Erythroblast (primary cell): ENCODE results near the gene STRBP.

Experiments
- GATA1 ChIP-seq: IDR thresholded peaks from 2 replicates; pipeline ENCODE4 v1.6.1; 2011; ENCODE audit warnings: low read depth, mild to moderate bottlenecking, control low read depth, low read length, moderate library complexity
- POLR2A ChIP-seq: IDR thresholded peaks from 2 replicates; pipeline ENCODE4 v1.6.1; 2011; ENCODE audit warnings: mild to moderate bottlenecking, low read length

DNA sequence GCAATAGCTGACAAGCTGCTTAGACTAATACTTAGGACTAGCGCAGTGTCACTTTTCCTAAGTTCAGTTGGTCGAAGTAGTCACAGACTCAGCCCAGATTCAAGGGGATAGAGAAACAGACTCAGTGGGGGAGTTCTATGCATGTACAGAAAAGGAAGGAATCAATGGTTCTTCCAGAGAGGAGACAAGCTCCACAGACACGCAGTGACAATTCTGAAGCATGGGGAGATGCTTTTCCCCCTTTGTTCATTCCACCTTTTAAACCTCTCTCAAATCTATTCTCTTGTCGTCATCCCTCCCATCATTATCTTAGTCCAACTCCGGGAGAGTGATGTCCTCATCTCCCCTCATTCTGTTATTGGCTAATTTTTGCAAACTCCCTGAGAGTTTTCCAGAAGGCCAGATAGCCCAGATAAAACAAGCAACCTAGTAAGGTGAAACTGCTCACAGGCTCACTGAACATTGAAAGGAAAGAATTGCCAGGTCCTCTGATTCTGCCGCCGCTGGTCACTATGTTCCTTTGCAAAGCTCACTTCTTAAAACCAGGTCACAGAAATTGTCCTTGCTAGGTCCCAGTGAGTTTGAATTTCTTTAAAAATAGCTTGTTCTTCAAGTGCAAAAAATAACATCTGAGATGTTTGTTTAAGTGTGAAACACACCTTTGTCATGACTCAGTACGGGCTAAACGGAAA, 13.4 kb upstream of the STRBP start:
- TF ChIP-seq POLR2A = no peak
- no peak for TF ChIP-seq GATA1
